Testis (tissue), 2 donors: Measurements from ENCODE around the gene TREX2.

Experiments used
- POLR2A ChIP-seq: fragments of 450-650 bp; IDR thresholded peaks from one replicate; pipeline ENCODE4 v1.6.1; 2017; ENCODE audit warnings: antibody characterized with exemption, mild to moderate bottlenecking, moderate library complexity
- TF ChIP-seq, protein P1 (sequence below), 3 experiments: fragments of 450-650 bp in 2 of 3; fragments of 200-600 bp in 1 of 3; sonication (generic) in 1 of 3; IDR thresholded peaks; one replicate each; pipeline ENCODE4 v1.5.1; 2016 to 2019; ENCODE audit warnings: antibody characterized with exemption in 3 of 3, mild to moderate bottlenecking in 2 of 3, moderate library complexity in 1 of 3

DNA sequence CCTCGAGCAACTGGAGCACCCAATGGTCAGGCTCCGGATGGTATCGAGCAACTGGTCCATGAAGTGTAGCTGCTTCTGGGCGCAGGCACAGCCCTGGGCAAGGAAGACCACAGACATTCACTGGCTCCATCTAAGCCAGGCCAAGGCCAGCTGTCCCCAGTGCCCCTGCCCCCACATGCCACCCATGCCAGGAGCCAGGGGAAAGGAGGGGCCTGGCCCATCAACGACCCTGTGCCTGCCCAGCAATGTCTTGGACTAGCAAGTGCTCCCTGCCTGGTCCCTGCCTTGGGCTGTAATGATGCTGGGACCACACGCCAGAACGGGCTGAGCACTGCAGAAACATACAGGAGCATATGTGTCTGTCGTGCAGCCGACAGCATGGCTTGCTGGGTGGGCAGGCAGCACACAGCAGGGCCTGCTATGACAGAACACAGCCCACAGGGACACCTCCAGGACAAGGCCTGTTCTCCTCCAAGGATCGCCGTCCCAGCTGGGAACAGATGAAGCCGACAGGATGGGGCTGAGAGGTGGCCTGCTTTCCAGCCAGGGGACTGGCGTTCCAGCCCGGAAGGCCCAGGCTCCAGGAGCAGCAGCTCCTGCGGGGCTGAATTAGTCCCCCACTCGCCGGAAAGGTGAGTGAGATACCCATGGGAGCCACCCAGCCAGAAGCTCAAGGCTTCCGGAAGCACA is 11.4 kb upstream of the TREX2 start:
- TF ChIP-seq, protein P1, sequence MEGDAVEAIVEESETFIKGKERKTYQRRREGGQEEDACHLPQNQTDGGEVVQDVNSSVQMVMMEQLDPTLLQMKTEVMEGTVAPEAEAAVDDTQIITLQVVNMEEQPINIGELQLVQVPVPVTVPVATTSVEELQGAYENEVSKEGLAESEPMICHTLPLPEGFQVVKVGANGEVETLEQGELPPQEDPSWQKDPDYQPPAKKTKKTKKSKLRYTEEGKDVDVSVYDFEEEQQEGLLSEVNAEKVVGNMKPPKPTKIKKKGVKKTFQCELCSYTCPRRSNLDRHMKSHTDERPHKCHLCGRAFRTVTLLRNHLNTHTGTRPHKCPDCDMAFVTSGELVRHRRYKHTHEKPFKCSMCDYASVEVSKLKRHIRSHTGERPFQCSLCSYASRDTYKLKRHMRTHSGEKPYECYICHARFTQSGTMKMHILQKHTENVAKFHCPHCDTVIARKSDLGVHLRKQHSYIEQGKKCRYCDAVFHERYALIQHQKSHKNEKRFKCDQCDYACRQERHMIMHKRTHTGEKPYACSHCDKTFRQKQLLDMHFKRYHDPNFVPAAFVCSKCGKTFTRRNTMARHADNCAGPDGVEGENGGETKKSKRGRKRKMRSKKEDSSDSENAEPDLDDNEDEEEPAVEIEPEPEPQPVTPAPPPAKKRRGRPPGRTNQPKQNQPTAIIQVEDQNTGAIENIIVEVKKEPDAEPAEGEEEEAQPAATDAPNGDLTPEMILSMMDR (IDR thresholded peaks at IDR 0.05), result no peak
- no peak for TF ChIP-seq POLR2A
